ENCODE results near the gene EMC7.

Gene EMC7

DNA sequence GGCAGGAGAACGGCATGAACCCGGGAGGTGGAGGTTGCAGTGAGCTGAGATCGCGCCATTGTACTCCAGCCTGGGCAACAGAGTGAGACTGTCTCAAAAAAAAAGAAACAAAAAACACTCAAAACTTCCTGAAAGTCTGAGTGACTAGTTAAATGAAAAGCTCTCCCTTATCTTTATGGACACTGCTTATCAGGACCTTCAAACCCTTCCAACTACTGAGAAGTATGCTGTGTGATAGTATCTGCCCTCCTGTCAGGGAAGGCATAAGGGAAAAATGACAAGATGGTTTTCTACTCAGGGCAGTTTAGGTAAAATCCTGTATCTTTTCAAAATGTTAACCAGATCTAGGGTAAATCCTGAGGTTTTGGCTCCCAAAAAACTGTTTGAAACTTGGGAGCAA, 21.8 kb downstream of the EMC7 start:
- no peak for TF ChIP-seq CTCF (IDR thresholded peaks at IDR 0.05)

- TF ChIP-seq CTCF (IDR thresholded peaks at IDR 0.05) = no peak
Measured at GRCh38 chr15:34078900-34079299, 22.8 kb downstream of the EMC7 start.

- no peak for TF ChIP-seq CTCF (IDR thresholded peaks at IDR 0.05)
Measured at GRCh38 chr15:34076785-34077184, 24.9 kb downstream of the EMC7 start.

DNA sequence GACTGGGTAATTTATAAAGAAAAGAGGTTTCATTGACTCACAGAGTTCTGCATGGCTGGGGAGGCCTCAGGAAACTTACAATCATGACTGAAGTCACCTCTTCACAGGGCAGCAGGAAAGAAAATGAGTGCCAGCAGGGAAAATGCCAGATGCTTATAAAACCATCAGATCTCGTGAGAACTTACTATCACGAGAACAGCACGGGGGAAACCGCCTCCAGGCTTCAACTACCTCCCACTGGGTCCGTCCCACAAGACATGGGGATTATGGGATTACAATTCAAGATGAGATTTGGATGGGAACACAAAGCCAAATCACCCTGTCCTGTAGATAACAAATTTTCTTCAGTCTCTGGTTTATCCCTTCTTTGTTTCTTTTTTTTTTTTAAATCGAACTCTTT, 31.7 kb downstream of the EMC7 start:
- TF ChIP-seq CTCF (IDR thresholded peaks at IDR 0.05) = no peak

DNA sequence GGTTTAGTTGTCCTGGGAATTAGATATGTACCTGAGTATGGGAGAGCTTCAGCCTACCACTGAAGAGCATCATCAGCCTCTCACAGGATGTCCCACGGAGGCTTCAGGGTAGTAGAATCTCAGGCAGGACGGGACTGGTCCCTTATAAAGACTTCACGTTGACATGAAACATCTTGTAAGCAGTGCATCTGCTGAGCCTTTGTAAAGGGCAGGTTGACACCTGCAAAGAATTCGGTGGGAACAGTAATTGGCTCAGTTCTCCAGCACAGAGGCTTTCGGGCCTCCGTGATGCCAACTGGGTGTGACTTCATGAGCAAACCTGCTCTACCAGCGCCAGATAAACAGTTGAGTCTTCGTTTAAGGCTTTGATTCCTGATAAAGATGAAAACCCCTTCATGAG, 35.7 kb downstream of the EMC7 start:
- TF ChIP-seq CTCF (IDR thresholded peaks at IDR 0.05) = no peak

GRCh38 chr15:34065261-34065660, 36.4 kb downstream of the EMC7 start:
- no peak for TF ChIP-seq CTCF (IDR thresholded peaks at IDR 0.05)

DNA sequence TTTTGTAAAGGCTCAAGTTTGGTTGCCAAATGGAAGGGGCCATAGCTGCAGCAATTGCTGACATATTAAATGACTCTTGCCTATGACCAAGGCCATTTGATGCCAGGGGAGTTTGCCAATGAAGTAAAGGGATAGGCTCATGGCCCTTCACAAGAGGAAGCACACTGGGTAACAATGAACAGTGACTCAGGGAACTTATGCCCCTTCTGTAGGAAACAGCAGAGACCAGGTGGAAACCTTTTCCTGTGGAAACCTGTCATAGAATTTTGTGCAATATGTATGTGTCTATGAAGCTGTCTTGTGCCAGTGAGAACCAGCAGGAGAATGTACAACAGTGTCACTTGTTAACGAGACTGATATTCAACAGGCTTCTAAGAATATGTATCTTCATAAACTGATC, 37.2 kb downstream of the EMC7 start:
- no peak for TF ChIP-seq CTCF (IDR thresholded peaks at IDR 0.05)

DNA sequence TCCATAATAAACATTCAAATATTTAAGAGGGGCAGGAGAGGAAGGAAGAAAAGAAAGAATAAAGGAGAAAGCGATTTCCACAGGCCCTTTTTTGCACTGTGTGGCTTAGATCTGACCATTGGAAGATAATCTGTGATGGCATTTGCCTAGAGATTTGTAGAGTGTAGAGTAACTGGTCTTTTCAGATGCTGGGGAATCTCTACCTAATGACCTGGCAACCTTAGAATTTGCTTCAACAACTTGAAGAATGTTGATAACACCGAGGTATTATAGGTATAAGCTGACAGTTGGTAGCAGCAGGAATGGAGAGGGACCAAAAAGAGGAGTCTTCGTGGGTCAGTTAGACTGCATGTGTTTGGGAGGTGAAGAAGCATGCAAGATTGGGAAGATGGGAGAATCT, 41.7 kb downstream of the EMC7 start:
- no peak for TF ChIP-seq CTCF (IDR thresholded peaks at IDR 0.05)
